Measurements from ENCODE around the gene TMEM150B. TPM values are rescaled to one million over a fixed set of nuclear protein-coding genes. Genes with fewer than 3 reads are reported as not detected.

The TMEM150B gene
- total and polyA plus RNA-seq, 2 of the 13 experiments (the other 11 are each of a cell fraction or from before 2014, with no cell fraction given): 1.3 to 1.8 TPM

- TF ChIP-seq NPAS2 (CRISPR knock-in tag; IDR thresholded peaks at IDR 0.05; ENCODE audit: borderline replicate concordance): no peak
- no peak for TF ChIP-seq ZNF576 (CRISPR knock-in tag; IDR thresholded peaks at IDR 0.05)
- TF ChIP-seq MXI1 (IDR thresholded peaks at IDR 0.05; ENCODE audit: borderline replicate concordance, low read depth, low read length): peak; percentile 81; the same call in 1 of the 3 replicates
- no peak for TF ChIP-seq ZNF432 (CRISPR knock-in tag; IDR thresholded peaks at IDR 0.05; ENCODE audit: borderline replicate concordance)
- TF ChIP-seq ZNF773 (CRISPR knock-in tag; IDR thresholded peaks at IDR 0.05; ENCODE audit: borderline replicate concordance): no peak
- TF ChIP-seq ARHGAP35 (CRISPR knock-in tag; IDR thresholded peaks at IDR 0.05; ENCODE audit: borderline replicate concordance): no peak
- peak; percentile 41; the same call in 1 of the 2 replicates for TF ChIP-seq TFAP4 (IDR thresholded peaks at IDR 0.05; ENCODE audit: borderline replicate concordance, low read depth)
- peak; percentile 29 for TF ChIP-seq FOXA3 (CRISPR knock-in tag; IDR thresholded peaks at IDR 0.05)
- no peak for TF ChIP-seq ZNF367 (CRISPR knock-in tag; IDR thresholded peaks at IDR 0.05; ENCODE audit: borderline replicate concordance)
- TF ChIP-seq SMAD9 (CRISPR knock-in tag; IDR thresholded peaks at IDR 0.05): no peak
- no peak for TF ChIP-seq CEBPB (IDR thresholded peaks at IDR 0.05; ENCODE audit: borderline replicate concordance, low read depth, low read length)
- no peak for TF ChIP-seq ZSCAN5A (CRISPR knock-in tag; IDR thresholded peaks at IDR 0.05; ENCODE audit: borderline replicate concordance)
- TF ChIP-seq ZC3H13 (CRISPR knock-in tag; IDR thresholded peaks at IDR 0.05): no peak
- TF ChIP-seq PAF1 (CRISPR knock-in tag; IDR thresholded peaks at IDR 0.05): no peak
- TF ChIP-seq ZNF879 (CRISPR knock-in tag; IDR thresholded peaks at IDR 0.05): no peak
- no peak for TF ChIP-seq ZNF652 (CRISPR knock-in tag; IDR thresholded peaks at IDR 0.05; ENCODE audit: borderline replicate concordance, low read depth)
- no peak for TF ChIP-seq CENPT (CRISPR knock-in tag; IDR thresholded peaks at IDR 0.05; ENCODE audit: low read depth)
- no peak for TF ChIP-seq ZNF12 (CRISPR knock-in tag; IDR thresholded peaks at IDR 0.05)
- no peak; the same call in 1 of the 2 replicates for TF ChIP-seq KDM5A (IDR thresholded peaks at IDR 0.05; ENCODE audit: borderline replicate concordance, low read length)
- TF ChIP-seq ZNF704 (CRISPR knock-in tag; IDR thresholded peaks at IDR 0.05; ENCODE audit: borderline replicate concordance): no peak
- no peak for TF ChIP-seq SMAD1 (CRISPR knock-in tag; IDR thresholded peaks at IDR 0.05; ENCODE audit: borderline replicate concordance, low read depth)
- TF ChIP-seq SP4 (CRISPR knock-in tag; IDR thresholded peaks at IDR 0.05): peak; percentile 93
- TF ChIP-seq ZBTB49 (CRISPR knock-in tag; IDR thresholded peaks at IDR 0.05; ENCODE audit: borderline replicate concordance): no peak
- no peak for TF ChIP-seq ZFYVE20 (CRISPR knock-in tag; IDR thresholded peaks at IDR 0.05; ENCODE audit: borderline replicate concordance, low read depth)
Observed at GRCh38 chr19:55339105-55339888, 14.2 kb upstream of the TMEM150B start, which contains the start of gene KMT5C (continued).

Measured in HepG2 (cell line).